Astrocyte (in vitro differentiated cells and primary cell): ENCODE data around the gene KCTD11.

Source experiments
- CTCF ChIP-seq: IDR thresholded peaks from 2 replicates; pipeline ENCODE4 v1.5.1; 2011; ENCODE audit warnings: low read depth, mild to moderate bottlenecking, inconsistent platforms, low read length, moderate library complexity; ENCODE audit not compliant: insufficient read depth
- EZH2 ChIP-seq: IDR thresholded peaks from 2 replicates; pipeline ENCODE4 v1.6.1; 2012; ENCODE audit warnings: mild to moderate bottlenecking, low read length, inconsistent platforms; ENCODE audit not compliant: insufficient read depth

- TF ChIP-seq CTCF (no peak), EZH2 (no peak)
Observed at GRCh38 chr17:7352910-7353635, 1.1 kb downstream of the KCTD11 start.
